ENCODE data around the gene TNK1.

Gene TNK1

GRCh38 chr17:7411427-7411750, 30.5 kb downstream of the TNK1 start:
- DNase-seq (ENCODE audit: low read depth), result no peak

GRCh38 chr17:7413346-7413985, 32.6 kb downstream of the TNK1 start:
- DNase-seq (ENCODE audit: low read depth), result no peak

GRCh38 chr17:7414837-7415236, 33.9 kb downstream of the TNK1 start:
- no peak for DNase-seq (ENCODE audit: low read depth)

GRCh38 chr17:7415784-7416183, 34.9 kb downstream of the TNK1 start:
- no peak for DNase-seq (ENCODE audit: low read depth)

- DNase-seq (ENCODE audit: low read depth), result no peak
Observed at GRCh38 chr17:7416323-7416722, 35.4 kb downstream of the TNK1 start.

GRCh38 chr17:7417056-7417655, 36.3 kb downstream of the TNK1 start:
- no peak for DNase-seq (ENCODE audit: low read depth)

GRCh38 chr17:7418472-7419152, 37.7 kb downstream of the TNK1 start:
- DNase-seq (ENCODE audit: low read depth), result no peak

GRCh38 chr17:7419819-7420610, 39.1 kb downstream of the TNK1 start, which contains the start of gene SPEM1:
Gene SPEM1 (plus strand): TSS chr17:7420324. CDS start chr17:7420385, 61 bp downstream.
- DNase-seq (ENCODE audit: low read depth), result no peak

GRCh38 chr17:7421186-7421585, 40.3 kb downstream of the TNK1 start:
- DNase-seq (ENCODE audit: low read depth), result no peak

- DNase-seq (ENCODE audit: low read depth), result no peak
Observed at GRCh38 chr17:7423679-7424078, 42.8 kb downstream of the TNK1 start.

- DNase-seq (ENCODE audit: low read depth), result no peak
Observed at GRCh38 chr17:7425316-7425715, 44.4 kb downstream of the TNK1 start, which contains the start of gene SPEM2. Gene SPEM2 (plus strand): TSS chr17:7425616. CDS start chr17:7425689, 73 bp downstream.

GRCh38 chr17:7425756-7426155, 44.9 kb downstream of the TNK1 start:
- no peak for DNase-seq (ENCODE audit: low read depth)

- no peak for DNase-seq (ENCODE audit: low read depth)
Observed at GRCh38 chr17:7426203-7426863, 45.4 kb downstream of the TNK1 start.

GRCh38 chr17:7426896-7427489, 46.1 kb downstream of the TNK1 start:
- no peak for DNase-seq (ENCODE audit: low read depth)

- DNase-seq (ENCODE audit: low read depth), result no peak
Observed at GRCh38 chr17:7427549-7427948, 46.7 kb downstream of the TNK1 start.

GRCh38 chr17:7428557-7428956, 47.7 kb downstream of the TNK1 start, which contains the start of gene SPEM3:
Gene SPEM3 (plus strand): TSS chr17:7428857. CDS start chr17:7428903, 46 bp downstream.
- no peak for DNase-seq (ENCODE audit: low read depth)

- DNase-seq (ENCODE audit: low read depth), result no peak
Observed at GRCh38 chr17:7429722-7430121, 48.8 kb downstream of the TNK1 start.

- no peak for DNase-seq (ENCODE audit: low read depth)
Observed at GRCh38 chr17:7431231-7431630, 50.3 kb downstream of the TNK1 start.

- no peak for DNase-seq (ENCODE audit: low read depth)
Observed at GRCh38 chr17:7432296-7432695, 51.4 kb downstream of the TNK1 start.

- DNase-seq (ENCODE audit: low read depth), result peak; percentile 44
Observed at GRCh38 chr17:7435676-7436555, 55.0 kb downstream of the TNK1 start.
